Left ventricle myocardium inferior (tissue), 1 donor: ENCODE data around the gene RAPGEF3. TPM values are rescaled to one million over a fixed set of nuclear protein-coding genes. Genes with fewer than 3 reads are reported as not detected.
A peak's percentile ranks its signal among the peaks of the same experiment; 100 is the strongest.

Experiments
- DNase-seq: peaks from one replicate; pipeline ENCODE4 v3.0.0-alpha.2; 2020
- H3K27ac ChIP-seq: fragments of 200-600 bp; replicated peaks from 2 replicates; pipeline ENCODE4 v1.8.0; 2021
- H3K27me3 ChIP-seq: fragments of 200-600 bp; 2 replicates; pipeline ENCODE4 v1.8.0; 2021; ENCODE audit warnings: low read depth
- H3K36me3 ChIP-seq: fragments of 200-600 bp; 2 replicates; pipeline ENCODE4 v1.8.0; 2021
- H3K4me1 ChIP-seq: fragments of 200-600 bp; 2 replicates; pipeline ENCODE4 v1.8.0; 2021
- H3K4me3 ChIP-seq: fragments of 200-600 bp; 2 replicates; pipeline ENCODE4 v1.8.0; 2021; ENCODE audit warnings: mild to moderate bottlenecking, moderate library complexity
- H3K9me3 ChIP-seq: fragments of 200-600 bp; replicated peaks from 2 replicates; pipeline ENCODE4 v1.8.0; 2021
- intact Hi-C: fragments of 100-400 bp; cut with micrococcal nuclease; formaldehyde crosslinking; loops from one replicate; pipeline ENCODE4 v1.11.0; 2022
- total RNA-seq: library from RNA; stranded (reverse); fragmentation: NEBNext Ultra II Directional; extraction: Animal tissue kit (Norgen Biotek cat#: 25700); gene quantifications from one replicate; pipeline ENCODE4 v1.2.1, GENCODE V29; 2021
- TF ChIP-seq, protein P1 (sequence below): fragments of 200-600 bp; IDR thresholded peaks from 2 replicates; pipeline ENCODE4 v1.8.0; 2021; ENCODE audit warnings: antibody characterized with exemption, mild to moderate bottlenecking, borderline replicate concordance
- donor health status: DM: no; HTN: yes; CAD: no; lungs with severe emphysema.

The RAPGEF3 gene
- total RNA-seq, 1 donor from 2014 or later, result 34.8 TPM

DNA sequence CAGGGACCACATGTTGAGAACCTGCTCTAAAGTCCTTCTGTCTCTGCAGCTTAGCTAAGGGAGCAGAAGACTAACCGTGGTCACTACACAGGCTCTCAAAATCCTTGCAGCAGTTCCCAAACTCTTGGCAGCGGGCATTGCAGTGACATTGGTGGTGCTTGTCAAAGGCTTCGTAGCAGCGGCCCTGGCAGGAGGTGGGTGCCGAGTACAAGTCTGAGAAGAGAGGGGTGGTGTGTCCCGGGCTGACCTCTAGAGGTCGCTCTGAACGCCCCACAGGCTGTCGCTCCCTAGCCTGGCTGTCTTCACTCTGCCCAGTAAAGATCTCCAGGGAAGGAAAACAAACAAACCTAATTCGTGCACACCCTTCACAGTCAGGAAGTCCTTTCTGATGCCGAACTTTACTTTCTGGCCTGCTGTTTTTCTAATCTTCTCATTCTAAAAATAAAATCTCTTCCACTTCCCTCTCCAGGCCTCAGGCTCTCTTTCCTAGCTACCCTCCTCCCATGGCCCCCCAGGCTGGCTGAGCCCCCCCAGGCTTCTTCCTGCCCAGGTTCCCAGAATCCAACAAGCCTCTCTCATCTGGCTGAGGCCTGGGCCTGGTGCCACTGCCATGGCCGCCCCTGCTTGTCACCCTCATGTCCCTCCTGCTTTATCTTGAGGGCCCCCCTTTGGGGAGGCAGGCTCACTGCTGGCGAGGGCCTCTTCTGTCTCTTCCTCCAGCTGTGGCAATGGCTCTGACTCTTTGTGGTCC lies 41.1 kb downstream of the RAPGEF3 start:
- intact Hi-C loops, result loop anchor here (5.0 kb wide), 2 partner anchors 50 to 120 kb away; no protein-coding TSS in a partner anchor
- Histone ChIP-seq H3K27me3 (no peaks in the 10 kb centered on the region), H3K9me3 (no peaks in the 10 kb centered on the region), H3K4me1 (peaks cover 48% of the 10 kb centered on the region), H3K4me3 (peak overlapping the region; percentile 24), H3K27ac (peak overlapping the region; percentile 95), H3K36me3 (no peaks in the 10 kb centered on the region)
- TF ChIP-seq, protein P1, sequence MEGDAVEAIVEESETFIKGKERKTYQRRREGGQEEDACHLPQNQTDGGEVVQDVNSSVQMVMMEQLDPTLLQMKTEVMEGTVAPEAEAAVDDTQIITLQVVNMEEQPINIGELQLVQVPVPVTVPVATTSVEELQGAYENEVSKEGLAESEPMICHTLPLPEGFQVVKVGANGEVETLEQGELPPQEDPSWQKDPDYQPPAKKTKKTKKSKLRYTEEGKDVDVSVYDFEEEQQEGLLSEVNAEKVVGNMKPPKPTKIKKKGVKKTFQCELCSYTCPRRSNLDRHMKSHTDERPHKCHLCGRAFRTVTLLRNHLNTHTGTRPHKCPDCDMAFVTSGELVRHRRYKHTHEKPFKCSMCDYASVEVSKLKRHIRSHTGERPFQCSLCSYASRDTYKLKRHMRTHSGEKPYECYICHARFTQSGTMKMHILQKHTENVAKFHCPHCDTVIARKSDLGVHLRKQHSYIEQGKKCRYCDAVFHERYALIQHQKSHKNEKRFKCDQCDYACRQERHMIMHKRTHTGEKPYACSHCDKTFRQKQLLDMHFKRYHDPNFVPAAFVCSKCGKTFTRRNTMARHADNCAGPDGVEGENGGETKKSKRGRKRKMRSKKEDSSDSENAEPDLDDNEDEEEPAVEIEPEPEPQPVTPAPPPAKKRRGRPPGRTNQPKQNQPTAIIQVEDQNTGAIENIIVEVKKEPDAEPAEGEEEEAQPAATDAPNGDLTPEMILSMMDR, result peak; percentile 91
- peak; percentile 90 for DNase-seq

DNA sequence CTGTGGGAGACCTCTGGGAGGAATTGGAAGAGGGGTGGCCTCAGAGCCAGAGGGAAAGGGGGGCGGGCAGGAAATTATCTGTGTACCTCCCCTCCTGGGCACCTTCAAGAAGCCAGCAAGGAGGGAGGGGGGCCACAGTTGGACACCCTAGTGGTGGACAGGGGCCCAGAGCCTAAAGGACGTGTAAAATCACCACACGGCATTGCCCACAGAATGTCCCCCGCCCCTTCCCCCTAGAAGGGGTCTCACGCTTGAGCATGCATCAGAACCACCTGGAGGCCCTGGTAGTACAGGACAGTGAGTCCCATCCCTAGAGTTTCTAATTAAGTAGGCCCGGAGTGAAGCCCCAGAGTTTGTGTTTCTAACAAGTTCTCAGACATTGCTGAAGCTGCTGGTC lies 41.6 kb downstream of the RAPGEF3 start:
- TF ChIP-seq, protein P1, result no peak
- intact Hi-C loops, result loop anchor here (5.0 kb wide), 2 partner anchors 50 to 120 kb away; no protein-coding TSS in a partner anchor
- Histone ChIP-seq H3K4me3 (no peak overlapping the region), H3K9me3 (no peaks in the 10 kb centered on the region), H3K4me1 (peaks cover 48% of the 10 kb centered on the region), H3K27ac (peak overlapping the region; percentile 95), H3K36me3 (no peaks in the 10 kb centered on the region), H3K27me3 (no peaks in the 10 kb centered on the region)
- no peak for DNase-seq

- Histone ChIP-seq H3K4me1 (peaks cover 48% of the 10 kb centered on the region), H3K36me3 (no peaks in the 10 kb centered on the region), H3K27ac (peak overlapping the region; percentile 95), H3K4me3 (no peak overlapping the region), H3K9me3 (no peaks in the 10 kb centered on the region), H3K27me3 (no peaks in the 10 kb centered on the region)
- TF ChIP-seq, protein P1, result no peak
- intact Hi-C loops, result loop anchor here (5.0 kb wide), 2 partner anchors 51 to 121 kb away; no protein-coding TSS in a partner anchor
- no peak for DNase-seq
Measured at GRCh38 chr12:47715877-47716548, 42.7 kb downstream of the RAPGEF3 start.

DNA sequence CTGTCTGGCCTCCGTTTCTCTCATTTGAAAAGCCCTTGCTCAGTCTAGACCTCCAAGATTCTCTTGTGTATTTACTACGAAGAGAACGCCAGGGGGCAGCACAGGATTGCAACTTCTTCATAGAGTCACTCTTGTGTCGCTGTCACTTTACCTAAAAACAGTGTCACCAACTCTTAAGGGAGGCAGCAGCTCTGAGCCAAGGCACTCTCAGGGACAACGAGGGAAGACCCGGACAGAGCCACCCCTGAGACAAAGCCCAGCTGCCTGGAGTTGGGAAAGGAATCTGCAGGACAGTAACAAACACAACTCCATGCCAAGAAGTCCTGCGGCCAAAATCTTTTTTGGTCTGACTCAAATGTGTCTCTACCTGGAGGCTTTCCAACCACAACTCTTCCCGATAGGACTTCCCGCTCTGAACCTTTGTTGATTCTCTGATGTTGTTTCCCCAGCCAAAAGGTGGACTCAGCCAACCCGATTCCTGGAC lies 43.2 kb downstream of the RAPGEF3 start:
- peaks cover 48% of the 10 kb centered on the region for H3K4me1 ChIP-seq
- intact Hi-C loops, result loop anchor here (5.0 kb wide), 2 partner anchors 52 to 122 kb away; no protein-coding TSS in a partner anchor
- H3K27me3 ChIP-seq, result no peaks in the 10 kb centered on the region
- no peak overlapping the region for H3K4me3 ChIP-seq
- peak overlapping the region; percentile 95 for H3K27ac ChIP-seq
- no peaks in the 10 kb centered on the region for H3K36me3 ChIP-seq
- peak; percentile 74 for DNase-seq
- no peaks in the 10 kb centered on the region for H3K9me3 ChIP-seq
- TF ChIP-seq, protein P1, result peak; percentile 83

- Histone ChIP-seq H3K4me3 (no peak overlapping the region), H3K4me1 (peaks cover 48% of the 10 kb centered on the region), H3K27me3 (no peaks in the 10 kb centered on the region), H3K9me3 (no peaks in the 10 kb centered on the region), H3K36me3 (no peaks in the 10 kb centered on the region), H3K27ac (peak overlapping the region; percentile 95)
- no peak for DNase-seq
- TF ChIP-seq, protein P1, result no peak
- intact Hi-C loops, result loop anchor here (5.0 kb wide), 2 partner anchors 52 to 122 kb away; no protein-coding TSS in a partner anchor
Measured at GRCh38 chr12:47714826-47715386, 43.8 kb downstream of the RAPGEF3 start.
